ENCODE data around the gene SMARCC1.

DNA sequence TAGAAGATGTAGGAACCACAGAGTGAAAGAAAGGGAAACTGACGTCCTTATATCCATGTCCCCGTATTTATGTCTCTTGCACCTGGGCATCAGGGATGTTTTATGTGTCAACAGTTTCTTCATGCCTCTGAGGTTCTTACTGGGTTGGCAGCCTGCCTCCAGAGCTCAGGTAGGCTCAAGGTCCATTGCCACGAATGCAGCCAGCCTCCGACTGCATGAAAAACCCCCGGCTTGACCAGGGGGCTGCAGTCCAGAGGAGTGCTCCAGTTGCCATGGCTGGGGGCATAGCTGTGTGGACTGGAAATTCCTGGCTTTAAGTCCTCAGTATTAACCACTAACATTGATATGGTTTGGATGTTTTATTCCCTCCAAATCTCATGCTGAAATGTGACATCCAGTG lies 200.3 kb downstream of the SMARCC1 start:
- TF ChIP-seq CTCF (IDR thresholded peaks at IDR 0.05) (no peak), POLR2A (IDR thresholded peaks at IDR 0.05) (no peak)
